Head of caudate nucleus (tissue), 42 donors: ENCODE data around the gene DDT.
"Not testable (repeated sequence)": the region's sequence is repeated elsewhere in the genome, so short reads cannot be mapped to it uniquely, and the experiment has no call there.

ENCODE experiments used
- DNase-seq, 42 donors: peaks; one replicate each; pipeline versions ENCODE4 v3.0.0 to v3.0.0-alpha.2; 2020 to 2021; ENCODE audit warnings: mixed read lengths in 7 of 42
- intact Hi-C: fragments of 100-400 bp; cut with DNase I; formaldehyde crosslinking; loops from one replicate; pipeline ENCODE4 v1.15.0; 2022

The DDT gene

DNA sequence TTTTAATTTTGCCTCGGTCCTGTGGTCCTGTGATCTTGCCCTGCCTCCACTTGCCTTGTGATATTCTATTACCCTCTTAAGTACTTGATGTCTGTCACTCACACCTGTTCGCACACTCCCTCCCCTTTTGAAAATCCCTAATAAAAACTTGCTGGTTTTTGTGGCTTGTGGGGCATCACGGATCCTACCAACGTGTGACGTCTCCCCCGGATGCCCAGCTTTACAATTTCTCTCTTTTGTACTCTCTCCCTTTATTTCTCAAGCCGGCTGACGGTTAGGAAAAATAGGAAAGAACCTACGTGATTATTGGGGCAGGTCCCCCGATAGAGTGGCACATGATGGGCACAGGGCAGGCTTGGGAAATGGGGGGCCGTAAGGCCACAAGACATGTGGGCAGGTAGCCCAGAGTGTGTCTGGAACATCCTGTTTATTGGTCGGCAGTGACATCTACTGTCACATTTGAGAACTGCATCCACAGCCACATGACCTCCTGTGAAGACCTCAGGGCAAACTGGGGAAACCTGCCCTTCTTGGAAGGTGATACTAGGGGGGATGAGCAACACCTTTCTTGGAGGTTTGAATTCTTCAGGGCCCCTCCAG lies 17.8 kb downstream of the DDT start:
- intact Hi-C loops, result loop anchor here (10.0 kb wide), 1 partner anchor 568 kb away; no protein-coding TSS in a partner anchor

DNA sequence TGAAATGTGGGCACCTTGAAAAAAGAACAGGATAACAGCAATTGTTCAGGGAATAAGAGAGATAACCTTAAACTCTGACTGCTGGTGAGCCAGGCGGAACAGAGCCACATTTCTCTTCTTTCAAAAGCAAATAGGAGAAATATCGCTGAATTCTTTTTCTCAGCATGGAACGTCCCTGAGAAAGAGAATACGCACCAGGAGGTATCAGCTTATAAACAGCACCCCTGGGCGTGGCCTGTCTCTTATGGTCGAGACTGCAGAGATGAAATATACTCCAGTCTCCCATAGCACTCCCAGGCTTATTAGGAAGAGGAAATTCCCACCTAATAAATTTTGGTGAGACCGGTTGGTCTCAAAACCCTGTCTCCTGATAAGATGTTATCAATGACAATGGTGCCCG lies 18.4 kb downstream of the DDT start:
- intact Hi-C loops, result loop anchor here (10.0 kb wide), 1 partner anchor 569 kb away; no protein-coding TSS in a partner anchor
- not testable (repeated sequence) for DNase-seq

More for the DNA sequence above, 17.8 kb downstream of the DDT start:
- peak; percentile 46 to 95 (median 84) for DNase-seq

DNA sequence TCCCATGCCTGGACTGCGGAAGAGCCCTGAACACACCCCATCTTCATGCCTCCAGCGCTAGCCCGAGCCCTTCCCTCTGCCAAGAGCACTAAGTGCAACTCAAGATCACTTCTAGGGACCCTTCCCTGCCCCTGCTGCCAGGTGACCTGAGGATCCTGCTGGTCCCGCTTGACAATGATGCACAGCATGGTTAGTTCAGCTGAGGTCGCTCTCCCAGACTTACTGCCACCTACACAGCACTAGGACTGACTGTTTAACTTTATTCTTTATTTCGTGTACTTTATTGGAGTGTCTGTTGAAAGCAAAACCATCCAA lies 19.3 kb downstream of the DDT start:
- intact Hi-C loops, result loop anchor here (10.0 kb wide), 1 partner anchor 570 kb away; no protein-coding TSS in a partner anchor
- DNase-seq, result not testable (repeated sequence)

DNA sequence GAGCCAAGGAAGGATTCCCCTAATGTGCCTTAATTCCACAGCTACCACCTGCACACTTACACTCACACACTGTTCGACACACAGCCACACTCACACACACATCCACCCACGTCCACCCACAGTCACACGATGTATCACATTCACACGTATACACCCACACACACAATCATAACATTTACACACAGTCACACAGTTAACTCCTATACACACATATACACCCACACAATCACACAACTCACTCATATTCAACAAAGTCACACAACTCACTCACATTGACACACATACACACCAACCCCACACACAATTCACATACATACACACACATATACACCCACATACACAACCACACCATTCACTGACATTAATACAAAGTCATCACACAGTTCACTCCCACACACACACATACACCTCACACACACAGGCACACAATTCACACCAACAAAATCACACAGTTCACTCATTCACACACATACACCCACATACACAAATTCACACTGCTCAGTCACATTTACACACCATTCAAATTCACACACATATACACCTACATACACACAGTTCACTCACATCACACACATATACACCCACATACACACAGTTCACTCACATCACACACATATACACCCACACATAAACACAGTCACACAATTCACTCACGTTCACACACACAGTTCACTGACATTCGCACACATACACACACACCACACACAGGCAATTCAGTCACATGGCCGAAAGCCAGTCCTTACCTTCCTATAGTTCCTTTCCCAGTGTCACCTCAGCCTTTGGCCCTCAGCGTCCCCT lies 19.8 kb downstream of the DDT start:
- not testable (repeated sequence) for DNase-seq
- intact Hi-C loops, result loop anchor here (10.0 kb wide), 1 partner anchor 570 kb away; no protein-coding TSS in a partner anchor

DNA sequence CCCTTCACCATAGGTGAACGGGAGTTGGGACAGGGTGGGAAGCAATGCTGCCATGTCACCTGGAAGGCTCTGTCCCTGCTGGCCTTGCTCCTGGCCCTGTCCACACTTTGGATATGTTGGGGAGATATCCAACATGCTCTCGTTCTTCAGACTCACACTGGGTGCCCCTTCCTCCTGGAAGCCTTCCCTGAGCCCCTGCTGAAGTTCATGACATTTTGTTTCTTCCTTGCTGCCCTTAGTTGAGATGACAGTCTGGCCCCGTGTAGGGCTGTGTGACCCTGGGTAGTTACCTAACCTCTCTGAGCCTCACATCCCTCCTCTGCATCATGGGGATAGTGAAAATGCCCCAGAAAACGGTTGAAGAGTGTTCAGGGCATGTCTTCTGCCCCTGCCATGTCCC lies 20.8 kb downstream of the DDT start:
- intact Hi-C loops, result loop anchor here (10.0 kb wide), 1 partner anchor 571 kb away; no protein-coding TSS in a partner anchor
- DNase-seq, result not testable (repeated sequence)

DNA sequence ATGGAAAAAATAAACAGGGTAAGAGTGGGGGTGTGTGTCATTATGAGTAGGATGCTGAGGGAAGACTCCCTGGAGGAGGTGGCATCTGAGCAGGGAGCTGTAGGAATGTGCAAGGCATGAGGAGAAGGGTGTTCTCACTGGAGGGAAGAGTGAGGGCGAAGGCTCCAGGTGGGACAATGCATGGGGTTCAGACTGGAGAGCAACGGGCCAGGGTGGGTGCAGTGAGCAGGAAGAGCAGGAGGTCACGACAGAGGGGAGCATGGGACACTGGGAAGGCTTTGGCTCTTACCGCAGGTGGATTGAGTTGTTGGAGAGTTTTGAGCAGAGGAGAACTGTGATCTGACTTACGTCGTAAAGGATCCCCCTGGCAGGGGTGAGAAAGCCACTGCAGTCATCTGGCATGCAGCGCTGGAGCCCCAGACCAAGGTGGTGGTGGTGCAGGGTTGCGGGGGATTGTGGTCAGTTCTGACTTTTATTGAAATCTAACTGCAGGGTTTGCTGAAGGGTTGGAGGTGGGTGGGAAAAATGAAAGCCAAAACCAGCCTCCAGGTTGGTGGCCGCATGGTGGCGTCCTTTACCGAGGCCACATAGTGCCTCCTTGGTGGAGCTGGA lies 21.3 kb downstream of the DDT start:
- not testable (repeated sequence) for DNase-seq
- intact Hi-C loops, result loop anchor here (10.0 kb wide), 1 partner anchor 572 kb away; no protein-coding TSS in a partner anchor

DNA sequence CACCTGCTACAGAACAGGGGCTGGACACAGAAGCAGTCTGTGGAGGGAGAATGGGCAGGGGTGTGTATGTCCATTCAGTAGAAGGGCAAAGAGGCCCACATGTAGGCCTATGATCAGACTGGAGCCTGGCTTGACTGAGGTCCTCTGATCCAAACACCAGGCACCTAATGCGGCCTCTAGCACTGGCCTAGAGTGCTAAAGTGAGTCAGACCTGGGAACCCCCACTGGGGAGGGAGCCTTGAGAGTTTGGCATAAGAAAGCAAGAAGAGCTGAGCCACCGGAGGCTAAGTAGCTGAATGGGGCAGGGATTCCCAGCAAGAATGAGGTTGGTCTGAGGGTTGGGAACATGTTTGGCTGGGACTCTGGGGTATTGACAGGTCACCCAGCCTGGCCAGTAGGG lies 22.9 kb downstream of the DDT start:
- intact Hi-C loops, result loop anchor here (10.0 kb wide), 1 partner anchor 573 kb away; no protein-coding TSS in a partner anchor
- not testable (repeated sequence) for DNase-seq

DNA sequence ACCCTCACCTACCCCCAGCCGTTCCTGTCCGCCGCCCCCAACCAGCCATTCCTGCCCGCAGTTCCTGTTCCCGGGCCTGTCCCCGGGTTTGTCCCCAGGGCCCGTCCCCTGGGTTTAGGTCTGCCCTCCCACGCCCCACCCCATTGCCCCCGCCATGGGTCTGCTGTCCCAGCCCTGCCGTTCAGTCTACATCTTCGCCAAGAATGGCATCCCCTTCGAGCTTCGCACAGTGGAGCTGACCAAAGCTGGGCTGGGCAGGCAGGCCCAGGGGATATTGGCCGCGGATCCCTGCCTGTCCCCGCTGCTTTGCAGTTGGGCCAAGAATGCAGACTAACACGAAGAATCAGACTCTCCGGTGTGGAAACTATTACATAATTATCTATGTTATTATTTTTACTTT lies 24.5 kb downstream of the DDT start:
- intact Hi-C loops, result loop anchor here (10.0 kb wide), 1 partner anchor 575 kb away; no protein-coding TSS in a partner anchor
- DNase-seq, result not testable (repeated sequence)

DNA sequence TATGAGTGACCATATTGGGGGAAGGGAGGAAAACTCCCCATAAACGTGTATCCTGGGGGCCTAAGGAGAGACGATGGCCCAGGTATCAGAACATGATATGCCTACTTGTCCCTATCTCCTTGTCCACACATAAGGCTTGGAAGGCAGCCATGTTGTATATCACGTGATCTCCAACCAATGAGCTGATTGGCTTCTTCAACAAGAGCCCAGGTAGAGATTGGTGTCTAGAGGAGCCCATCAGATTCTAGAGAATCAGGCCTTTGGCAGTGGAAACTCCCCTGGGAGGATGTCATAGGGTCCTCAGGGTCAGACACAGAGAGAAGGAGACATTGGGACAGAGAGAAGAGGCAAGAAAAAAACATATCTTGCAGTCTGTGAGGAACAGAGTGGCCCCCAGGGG lies 26.9 kb downstream of the DDT start:
- intact Hi-C loops, DNase-seq: not testable (repeated sequence)

DNA sequence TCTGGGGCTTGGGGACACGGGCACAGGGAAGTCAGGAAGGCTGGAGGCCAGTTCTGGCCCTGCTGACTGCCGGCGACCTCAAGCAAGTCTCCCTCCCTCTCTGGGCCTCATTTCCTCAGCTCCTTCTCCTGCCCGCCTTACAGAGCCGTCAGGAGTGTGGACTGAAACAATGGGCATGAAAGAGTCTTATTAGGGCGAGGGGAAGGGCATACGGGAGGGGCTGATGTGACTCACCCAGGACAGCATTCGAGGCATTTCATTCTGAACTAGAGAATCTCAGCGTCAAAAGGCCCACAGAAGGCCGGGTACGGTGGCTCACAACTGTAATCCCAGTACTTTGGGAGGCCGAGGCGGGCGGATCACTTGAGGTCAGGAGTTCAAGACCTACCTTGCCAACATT lies 34.1 kb downstream of the DDT start:
- DNase-seq, intact Hi-C loops: not testable (repeated sequence)

DNA sequence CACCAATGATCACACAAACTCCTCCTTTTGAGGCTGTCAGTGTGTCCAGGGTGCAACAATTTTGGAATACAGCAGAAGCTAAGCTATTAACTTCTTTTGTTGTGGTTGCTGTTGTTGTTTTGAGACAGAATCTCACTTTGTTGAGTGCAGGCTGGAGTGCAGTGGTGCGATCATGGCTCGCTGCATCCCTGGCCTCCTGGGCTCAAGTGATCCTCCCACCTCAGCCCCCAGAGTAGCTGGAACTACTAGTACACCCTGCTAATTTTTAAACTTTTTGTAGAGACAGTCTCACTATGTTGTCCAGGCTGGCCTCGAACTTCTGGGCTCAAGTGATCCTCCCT lies 35.3 kb downstream of the DDT start:
- intact Hi-C loops, result no loop called here
- DNase-seq, result no peak

DNA sequence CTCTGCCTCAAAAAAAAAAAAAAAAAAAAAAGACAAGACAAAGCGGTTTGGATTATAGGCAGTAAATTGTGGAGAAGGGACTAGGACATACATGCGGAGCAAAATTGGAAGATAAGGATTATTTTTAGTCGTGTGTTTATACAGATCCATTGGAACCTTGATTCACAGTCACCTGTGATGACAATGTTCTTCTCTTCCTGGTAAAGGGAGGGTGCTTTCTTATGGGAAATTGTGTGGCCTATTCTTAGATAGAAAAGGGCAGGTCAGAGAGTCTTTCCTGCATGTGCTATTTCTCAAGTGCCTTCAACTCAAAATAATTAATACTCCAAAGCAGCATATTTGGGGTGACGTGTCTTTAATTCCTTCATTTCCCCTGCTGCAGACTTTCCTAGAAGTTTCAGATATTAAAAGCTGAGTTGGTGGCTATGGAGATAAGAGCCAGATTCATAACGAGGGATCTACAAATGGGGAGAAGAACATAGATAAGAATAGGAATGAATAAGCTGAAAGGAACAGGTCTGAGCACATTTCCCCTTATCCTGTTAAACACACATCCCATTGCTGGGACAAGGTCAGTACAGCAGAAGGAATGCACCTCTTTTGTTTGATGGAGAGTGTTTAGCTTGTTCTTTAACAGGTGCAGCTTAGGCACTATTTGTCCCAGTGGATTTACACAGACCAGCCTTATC lies 35.8 kb downstream of the DDT start:
- intact Hi-C loops, result no loop called here

DNA sequence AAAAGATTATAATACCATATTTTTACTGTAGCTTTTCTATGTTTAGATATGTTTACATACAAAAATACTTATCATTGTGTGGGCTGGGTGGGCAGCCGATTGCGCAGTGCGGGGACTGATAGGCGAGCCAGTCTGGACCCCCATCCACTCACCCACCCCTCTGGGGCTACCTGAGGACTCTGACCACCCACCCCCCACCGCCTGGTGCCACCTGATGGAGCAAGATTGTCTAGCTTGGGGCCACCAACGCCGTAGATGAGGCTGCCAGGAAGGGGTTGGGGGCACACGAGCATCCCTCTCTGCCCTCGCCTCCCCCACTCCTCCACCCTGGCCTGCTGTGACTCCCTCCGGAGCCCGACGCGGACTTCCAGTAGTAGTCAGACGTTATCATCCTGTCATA lies 47.7 kb downstream of the DDT start:
- no peak for DNase-seq
- intact Hi-C loops, result no loop called here

More for the DNA sequence above, 35.8 kb downstream of the DDT start:
- no peak for DNase-seq

DNA sequence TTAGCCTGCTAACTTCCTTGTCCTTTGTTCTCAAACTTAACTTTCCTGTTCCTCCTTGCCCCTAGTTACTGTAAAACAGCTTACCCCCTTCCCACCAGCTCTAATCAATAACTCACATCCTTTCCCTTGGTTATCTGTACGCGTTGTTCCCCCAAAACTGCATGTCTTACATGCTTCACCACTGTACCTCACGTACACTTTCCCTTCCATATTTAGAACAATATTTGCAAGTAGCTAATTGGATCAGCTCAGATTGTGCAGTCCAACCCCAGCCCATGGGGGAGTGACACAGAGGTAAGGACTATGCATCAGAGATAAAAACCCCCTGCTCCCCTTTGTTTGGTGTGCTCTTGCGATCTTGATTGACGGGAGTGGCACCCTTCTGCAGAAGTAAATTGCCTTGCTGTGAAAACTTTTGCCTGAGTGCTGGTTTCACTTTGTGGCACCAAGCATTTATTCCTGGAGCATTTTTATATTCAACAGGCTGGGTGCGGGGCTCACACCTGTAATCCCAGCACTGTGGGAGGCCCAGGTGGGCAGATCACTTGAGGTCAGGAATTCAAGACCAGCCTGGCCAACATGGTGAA lies 49.1 kb downstream of the DDT start:
- peak in 1 of 42 donors; percentile 26 for DNase-seq
- intact Hi-C loops, result no loop called here

DNA sequence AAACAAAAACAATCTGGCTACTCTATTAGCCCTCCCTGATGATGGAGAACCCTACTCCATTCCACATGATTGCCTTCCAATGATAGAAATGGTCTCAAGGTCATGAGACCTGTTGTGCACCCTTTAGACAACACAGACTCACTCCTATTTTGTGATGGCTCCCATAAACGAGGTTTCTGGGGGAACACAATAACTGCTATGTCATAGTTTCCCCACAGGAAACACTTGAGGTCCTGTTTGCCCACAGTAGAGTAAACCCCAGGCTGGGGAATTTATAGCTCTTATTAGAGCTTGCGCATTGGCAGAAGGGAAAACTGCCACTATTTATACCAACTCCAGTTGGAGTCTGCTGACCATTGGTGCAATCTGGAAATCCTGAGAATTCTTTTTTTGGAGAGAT lies 51.3 kb downstream of the DDT start:
- intact Hi-C loops, result no loop called here
- DNase-seq, result peak in 1 of 42 donors; percentile 12

DNA sequence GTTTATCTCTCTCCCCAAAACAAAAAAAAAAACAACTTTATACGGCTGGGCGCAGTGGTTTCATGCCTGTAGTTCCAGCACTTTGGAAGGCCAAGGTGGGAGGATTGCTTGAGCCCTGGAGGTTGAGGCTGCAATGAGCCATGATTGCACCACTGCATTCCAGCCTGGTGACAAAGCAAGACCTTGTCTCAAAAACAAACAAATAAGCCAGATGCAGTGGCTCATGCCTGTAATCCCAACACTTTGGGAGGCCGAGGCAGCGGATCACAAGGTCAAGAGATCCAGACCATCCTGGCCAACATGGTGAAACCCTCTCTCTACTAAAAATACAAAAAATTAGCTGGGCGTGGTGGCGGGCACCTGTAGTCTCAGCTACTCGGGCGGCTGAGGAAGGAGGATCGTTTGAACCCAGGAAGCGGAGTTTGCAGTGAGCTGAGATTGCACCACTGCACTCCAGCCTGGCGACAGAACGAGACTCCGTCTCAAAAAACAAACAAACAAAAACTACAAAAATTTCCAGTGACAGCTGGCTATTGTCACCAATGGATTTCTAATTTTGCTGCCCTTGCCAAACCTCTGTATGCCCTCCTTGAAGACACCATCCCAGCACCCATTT lies 52.5 kb downstream of the DDT start:
- intact Hi-C loops, result not testable (repeated sequence)
- DNase-seq, result peak in 1 of 42 donors; percentile 31
